HG02610 (cell line): Measurements from ENCODE around the gene PRKAR1B.

ENCODE experiments used
- ATAC-seq: cut with Tn5 transposase; IDR thresholded peaks from one replicate; pipeline ENCODE4 v1.9.1; 2021; ENCODE audit warnings: mild to moderate bottlenecking, moderate library complexity; ENCODE audit not compliant: unreplicated experiment

The PRKAR1B gene

GRCh38 chr7:528451-528850 is 198.6 kb downstream of the PRKAR1B start:
- ATAC-seq: no peak

DNA sequence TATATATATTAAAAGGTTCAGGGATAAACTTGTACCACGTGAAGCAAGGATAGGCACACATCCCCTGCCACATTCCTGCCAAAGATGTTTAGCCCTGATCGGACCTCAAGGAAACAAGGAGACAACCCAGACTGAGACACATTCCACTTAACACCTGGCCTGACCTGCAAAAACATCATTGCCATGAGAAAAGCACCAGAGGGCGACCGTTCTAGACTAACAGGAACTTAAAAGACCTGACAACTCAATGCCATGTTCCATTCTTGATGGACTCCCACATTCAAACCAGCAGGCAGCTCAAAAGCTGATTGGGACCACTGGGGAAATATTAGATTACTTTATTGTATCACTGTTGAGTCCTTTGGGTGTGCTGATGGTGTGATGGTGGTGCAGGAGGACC is 199.4 kb downstream of the PRKAR1B start:
- no peak for ATAC-seq

- no peak for ATAC-seq
Measured at GRCh38 chr7:526460-527034, 200.5 kb downstream of the PRKAR1B start.

- no peak for ATAC-seq
Measured at GRCh38 chr7:525740-526139, 201.3 kb downstream of the PRKAR1B start.

DNA sequence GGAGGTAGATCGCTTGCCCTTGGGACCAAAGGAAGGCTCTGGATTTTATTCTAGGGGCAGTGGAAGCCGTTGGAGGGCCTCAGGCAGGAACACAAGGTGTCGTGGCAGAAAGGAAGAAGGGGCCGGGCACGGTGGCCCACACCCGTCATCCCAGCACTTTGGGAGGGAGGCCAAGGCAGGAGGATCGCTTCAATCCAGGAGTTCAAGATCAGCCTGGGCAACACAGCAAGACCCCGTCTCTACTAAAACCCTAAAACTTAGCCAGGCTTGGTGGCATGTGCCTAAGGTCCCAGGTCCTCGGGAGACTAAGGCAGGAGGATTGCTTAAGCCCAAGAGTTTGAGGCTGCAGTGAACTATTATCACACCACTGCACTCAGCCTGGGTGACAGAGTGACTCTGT is 202.3 kb downstream of the PRKAR1B start:
- no peak for ATAC-seq

DNA sequence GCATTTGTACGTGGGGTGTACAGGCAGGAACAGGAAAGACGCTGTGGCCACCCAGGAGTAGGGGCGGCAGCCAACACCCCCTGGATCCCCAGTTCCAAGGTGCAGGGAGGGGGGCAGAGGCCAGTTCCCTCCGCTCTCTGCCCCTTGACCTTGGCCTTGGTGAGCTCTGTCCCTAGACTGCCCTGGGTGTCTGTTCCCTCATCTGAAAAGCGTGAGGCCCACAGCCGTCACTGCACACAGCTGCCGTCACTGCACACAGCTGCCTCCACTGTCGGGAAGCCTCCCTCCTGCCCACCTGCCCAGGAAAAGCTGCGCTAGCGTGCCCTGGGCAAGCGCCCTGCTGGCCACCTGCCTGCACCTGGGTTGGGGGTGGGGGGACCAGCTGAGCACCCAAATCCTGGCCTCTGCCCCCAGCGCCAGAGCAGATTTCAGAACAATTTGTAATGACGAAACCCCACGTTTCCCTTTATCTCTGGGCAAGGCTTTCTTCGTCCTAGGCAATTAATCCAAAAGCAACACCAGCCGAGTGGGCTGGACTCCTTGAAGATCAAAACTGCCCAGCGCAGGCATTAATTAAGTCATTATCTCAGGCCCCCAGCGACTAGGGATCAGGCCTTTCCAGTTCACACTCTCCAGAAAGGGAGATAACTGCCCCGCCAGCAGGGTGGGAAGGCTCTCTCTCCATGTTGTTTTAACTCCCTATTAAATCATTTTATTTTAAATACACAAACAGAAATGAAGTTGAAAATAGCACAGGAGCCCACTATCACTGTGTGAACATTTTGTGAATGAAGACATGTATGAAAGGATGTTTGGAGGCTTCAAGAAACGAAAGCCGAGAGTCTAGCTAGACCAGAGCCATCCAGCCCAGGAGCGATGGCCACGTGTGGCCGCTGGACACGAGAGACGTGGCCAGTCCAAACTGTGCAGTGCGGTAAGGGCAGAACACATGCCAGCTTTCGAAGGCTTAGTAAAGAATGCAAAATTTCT is 203.4 kb downstream of the PRKAR1B start:
- ATAC-seq: no peak

GRCh38 chr7:522951-523314 is 204.1 kb downstream of the PRKAR1B start:
- no peak for ATAC-seq

DNA sequence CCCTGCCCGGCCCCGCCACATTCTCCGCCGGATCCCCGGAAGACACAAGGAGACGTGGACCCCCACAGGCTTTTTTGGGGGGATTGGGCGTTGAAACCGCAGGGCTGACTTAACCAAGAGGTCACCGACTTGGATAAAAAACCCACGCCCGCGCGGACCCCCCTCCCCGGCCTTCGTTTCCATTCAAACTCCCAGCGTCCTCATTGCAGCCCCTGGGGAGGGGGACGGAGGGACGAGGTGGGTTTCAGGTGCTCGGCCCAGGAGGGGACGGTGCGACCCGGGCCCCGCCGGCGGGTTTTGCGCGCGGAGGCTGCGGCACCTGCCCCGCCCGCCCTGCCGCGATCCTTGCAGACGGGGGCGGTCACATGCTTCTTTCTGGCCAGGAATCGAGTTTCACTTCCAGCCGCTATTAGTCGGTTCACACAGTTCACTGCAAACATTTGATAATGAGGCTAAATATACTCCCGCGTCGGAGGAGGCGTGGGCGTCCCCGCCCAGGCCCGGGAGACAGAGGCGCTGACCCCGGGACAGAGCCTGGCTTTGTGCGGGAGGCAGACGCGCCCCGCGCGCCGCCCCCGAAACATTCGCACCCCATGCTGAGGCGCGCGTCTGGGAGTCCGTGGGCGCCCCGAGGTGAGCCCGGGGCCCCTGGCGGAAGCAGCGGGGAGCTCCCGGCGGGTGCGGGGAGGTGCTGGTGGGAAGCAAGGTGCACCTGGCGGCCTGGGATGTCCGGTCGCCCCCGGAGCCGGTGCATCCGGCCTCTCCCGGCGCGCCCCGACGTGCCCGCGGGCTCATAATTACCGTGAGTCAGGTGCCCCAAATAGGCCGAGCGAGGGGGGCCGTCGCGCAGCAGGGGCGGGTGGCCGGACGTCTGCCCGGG is 204.8 kb downstream of the PRKAR1B start:
- no peak for ATAC-seq

- no peak for ATAC-seq
Measured at GRCh38 chr7:521221-522070, 205.6 kb downstream of the PRKAR1B start.

DNA sequence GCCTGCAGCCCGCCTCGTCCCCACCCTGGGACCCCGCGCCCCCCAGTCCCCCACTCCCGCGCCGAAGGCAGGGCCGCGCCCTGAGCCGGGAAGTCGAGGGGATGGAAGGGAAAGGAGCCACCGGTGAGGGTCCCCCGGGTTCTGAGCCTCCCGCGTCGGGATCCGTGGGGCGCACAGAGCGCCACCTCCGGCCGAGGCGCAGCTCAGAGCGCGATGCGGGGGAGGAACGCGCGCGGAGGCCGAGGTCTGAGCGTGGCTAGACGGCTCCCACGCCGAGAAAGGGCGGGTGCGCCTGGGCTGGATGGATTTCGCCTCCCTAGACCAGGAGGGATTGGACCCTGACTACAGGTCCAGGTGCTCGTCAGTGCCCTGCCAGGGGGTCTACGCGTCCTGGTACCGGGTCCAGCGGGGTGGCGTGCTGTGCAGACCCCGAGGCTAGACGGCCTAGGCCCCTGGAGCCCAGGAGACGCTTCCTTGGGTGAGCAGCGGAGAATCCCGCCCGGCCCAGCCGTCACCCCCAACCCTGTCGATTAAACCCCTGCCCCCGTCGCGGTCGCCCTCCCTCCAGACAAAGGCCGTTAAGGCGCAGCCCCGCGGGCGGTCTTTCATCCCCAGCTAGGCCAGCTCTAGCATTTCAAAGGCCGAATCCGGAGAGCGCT is 206.4 kb downstream of the PRKAR1B start:
- no peak for ATAC-seq

GRCh38 chr7:519484-520390 is 207.3 kb downstream of the PRKAR1B start, which contains the start of gene PDGFA:
Gene PDGFA (minus strand): TSS chr7:519846. CDS start chr7:519001, 845 bp downstream.
- ATAC-seq: no peak

GRCh38 chr7:518630-519483 is 208.2 kb downstream of the PRKAR1B start:
- no peak for ATAC-seq

DNA sequence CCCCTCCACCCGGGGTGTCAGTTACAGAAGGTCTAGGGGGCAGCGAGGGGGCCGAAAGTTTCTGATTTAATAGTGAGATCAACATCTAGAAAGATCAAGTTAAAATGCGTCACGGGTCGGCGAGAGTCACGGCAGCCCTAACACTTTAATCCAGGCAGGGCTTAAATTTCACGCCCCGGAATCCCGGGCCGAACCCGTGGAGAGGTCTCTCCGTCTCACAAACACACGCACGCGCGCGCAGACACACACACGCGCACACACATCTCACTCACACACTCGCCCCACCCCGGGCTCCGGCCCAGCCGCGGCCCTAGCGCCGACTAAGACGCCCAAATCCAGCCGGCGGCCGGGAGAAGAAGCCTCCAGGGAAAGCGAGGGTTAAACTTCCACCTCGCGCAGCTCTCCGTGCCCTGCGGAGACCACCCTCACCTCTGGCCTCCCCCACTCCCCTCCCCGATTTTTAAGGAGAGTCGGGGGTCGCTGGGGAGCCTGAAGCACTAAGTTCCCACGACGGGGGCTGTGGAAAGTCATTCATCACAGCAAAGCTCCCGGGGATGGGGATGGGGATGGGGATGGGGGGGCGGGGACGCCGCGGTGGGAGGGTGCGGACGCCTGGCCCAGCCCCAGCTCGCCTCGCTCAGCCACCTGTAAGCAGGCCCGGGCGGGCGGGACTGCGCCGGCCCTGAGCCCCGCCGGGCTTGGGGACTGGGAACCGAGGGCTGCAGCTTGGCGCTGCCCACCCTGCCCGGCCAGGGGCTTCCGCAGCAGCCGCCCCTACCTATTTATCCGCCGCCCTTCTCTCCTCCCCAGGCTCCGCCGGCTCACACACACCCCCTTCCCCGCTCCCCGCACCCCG is 209.1 kb downstream of the PRKAR1B start:
- no peak for ATAC-seq

DNA sequence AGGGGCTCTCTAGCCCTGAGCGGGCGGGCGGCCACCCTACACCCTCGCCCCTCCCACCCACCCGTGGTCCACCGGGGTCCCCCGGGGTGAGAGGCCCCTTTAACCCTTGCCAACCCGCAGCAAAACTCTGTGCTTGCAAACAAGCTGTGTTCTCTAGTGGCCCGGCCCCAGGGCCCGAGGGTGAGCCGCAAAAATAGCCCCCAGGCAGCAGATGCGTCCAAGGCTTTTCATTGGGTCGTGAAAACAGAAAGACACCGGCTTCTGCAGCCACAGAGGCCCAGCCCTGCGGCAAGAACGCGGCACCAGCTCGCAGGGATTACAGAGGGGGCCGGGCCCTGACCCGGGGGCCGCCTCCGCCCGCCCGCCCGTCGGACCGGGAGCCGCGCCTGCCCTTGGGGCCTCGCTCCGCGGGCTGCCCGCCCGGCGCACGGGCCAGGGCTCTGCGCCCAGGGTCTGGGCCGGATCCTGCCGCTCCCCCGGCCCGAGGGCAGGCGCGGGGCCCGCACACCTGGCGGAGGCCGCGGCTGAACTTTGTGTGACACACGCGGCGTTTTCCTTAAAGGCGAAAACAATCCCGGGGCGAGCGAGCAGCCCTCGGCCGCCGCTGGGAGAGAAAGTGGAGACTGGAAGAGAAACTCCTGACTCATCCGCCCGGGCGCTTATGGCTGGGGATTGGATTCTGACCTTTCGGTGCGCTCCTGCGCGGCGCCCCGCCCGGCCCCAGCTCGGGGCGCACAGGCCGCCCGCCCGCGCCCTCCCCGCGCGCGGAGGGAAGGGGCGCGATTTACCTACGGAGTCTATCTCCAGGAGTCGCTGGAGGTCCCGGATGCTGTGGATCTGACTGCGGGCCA is 210.2 kb downstream of the PRKAR1B start:
- ATAC-seq: no peak

DNA sequence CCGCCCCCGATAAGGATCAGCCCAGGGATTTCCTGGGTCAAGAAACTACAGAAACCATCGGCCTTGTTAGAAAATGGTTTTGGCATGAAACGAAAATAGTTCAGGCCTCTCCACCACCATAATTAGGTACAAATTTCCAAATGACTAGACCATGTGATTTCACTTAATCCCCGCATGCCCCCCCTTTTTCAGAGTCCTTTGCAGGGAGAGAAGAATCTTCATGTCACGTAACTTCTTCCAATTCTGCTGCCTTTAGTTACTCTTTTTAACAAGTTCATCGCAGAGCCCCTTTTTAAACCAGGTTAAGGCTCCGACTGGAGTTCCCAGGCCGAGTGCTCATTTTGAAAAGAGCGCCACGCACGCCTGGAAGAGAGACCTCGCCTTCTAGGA is 210.9 kb downstream of the PRKAR1B start:
- ATAC-seq: no peak

GRCh38 chr7:515628-516027 is 211.5 kb downstream of the PRKAR1B start:
- ATAC-seq: no peak
